GM13976 (cell line): ENCODE data around the gene DENND2D.

Source experiments
- DNase-seq: peaks from one replicate; pipeline ENCODE4 v3.0.0; 2012; ENCODE audit warnings: low spot score
- in situ Hi-C: fragments of 300-500 bp; cut with MboI; formaldehyde crosslinking; loops from one replicate; pipeline ENCODE4 v1.12.0; 2022; ENCODE audit warnings: low sequenced_read_pairs, mixed read lengths, inconsistent platforms; ENCODE audit not compliant: unreplicated experiment
- TF ChIP-seq, protein P1 (sequence below): IDR thresholded peaks from 2 replicates; pipeline ENCODE4 v1.5.1; 2012; ENCODE audit warnings: borderline replicate concordance, mild to moderate bottlenecking; ENCODE audit not compliant: insufficient read depth; ENCODE audit errors: extremely low read depth, missing control alignments, control extremely low read depth

The DENND2D gene

DNA sequence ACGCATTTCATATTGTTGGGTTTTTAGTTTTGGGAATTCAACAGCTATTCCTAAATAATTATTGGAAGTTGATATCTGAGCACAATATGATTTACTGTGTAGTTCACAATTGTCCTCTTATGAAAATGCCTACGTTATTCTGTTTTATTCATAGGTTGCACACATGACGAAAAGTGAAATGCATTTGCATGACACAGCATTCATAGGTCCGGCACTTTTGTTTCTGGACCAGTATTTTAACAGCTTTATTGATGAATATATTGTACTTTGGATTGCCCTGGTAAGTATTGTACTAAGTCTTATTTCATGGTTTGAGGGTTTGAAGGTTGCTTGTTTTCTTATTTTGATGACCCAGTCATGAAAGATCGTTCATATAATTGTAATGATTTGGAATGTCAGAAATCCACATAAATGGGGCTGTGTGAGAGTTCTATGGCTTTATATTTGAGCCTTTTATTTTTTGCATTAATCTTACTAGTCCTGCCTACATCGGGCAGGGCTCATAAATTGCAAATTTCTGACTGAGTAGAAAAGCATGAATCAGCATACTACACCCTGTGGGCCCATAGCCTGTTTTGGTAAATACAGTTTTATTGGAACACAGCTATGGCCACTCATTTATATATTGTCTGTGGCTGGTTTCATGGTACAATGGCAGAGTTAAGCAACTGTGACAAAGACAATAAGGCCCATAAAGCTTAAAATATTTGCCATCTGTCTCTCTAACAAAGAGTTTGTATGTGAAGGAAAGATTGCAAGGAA lies 17.0 kb downstream of the DENND2D start:
- in situ Hi-C loops, result no loop called here
- DNase-seq, result no peak
- TF ChIP-seq, protein P1, sequence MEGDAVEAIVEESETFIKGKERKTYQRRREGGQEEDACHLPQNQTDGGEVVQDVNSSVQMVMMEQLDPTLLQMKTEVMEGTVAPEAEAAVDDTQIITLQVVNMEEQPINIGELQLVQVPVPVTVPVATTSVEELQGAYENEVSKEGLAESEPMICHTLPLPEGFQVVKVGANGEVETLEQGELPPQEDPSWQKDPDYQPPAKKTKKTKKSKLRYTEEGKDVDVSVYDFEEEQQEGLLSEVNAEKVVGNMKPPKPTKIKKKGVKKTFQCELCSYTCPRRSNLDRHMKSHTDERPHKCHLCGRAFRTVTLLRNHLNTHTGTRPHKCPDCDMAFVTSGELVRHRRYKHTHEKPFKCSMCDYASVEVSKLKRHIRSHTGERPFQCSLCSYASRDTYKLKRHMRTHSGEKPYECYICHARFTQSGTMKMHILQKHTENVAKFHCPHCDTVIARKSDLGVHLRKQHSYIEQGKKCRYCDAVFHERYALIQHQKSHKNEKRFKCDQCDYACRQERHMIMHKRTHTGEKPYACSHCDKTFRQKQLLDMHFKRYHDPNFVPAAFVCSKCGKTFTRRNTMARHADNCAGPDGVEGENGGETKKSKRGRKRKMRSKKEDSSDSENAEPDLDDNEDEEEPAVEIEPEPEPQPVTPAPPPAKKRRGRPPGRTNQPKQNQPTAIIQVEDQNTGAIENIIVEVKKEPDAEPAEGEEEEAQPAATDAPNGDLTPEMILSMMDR, result no peak

DNA sequence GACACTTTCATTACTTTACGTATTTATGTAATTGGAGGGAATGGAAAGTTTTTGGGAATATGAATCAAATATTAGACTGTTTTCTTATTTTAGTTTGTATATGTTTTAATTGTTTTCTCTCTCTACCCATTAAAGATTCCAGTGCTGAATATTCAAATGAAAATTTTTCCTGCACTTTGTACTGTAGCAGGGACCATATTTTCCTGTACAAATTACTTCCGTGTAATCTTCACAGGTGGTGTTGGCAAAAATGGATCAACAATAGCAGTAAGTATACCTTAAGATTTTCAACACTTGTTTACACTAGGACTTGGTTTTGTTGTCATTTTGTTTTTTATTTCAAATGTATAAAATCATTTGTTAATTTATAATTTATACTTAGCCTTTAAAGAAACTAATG lies 18.4 kb downstream of the DENND2D start:
- in situ Hi-C loops, result no loop called here
- TF ChIP-seq, protein P1, result no peak
- DNase-seq, result no peak

GRCh38 chr1:111179968-111180533 lies 20.4 kb downstream of the DENND2D start:
- in situ Hi-C loops, result no loop called here
- no peak for DNase-seq
- TF ChIP-seq, protein P1, result no peak

DNA sequence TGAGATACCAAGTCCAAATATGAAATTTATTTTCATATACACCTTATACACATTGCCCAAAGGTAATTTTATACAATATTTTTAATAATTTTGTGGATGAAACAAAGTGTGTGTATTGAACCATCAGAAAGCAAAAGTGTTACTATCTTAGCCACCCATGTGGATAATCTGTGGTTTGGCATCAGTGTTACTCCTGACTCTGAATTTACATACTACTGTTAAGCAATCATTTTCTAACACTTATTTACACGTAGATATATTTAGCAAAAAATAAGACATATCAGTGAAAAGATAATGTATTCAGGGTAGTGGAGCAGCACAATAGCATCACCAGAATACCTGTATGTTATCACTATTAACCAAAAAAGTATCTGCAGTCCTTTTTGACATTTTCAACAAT lies 23.8 kb downstream of the DENND2D start:
- DNase-seq, result no peak
- TF ChIP-seq, protein P1, result no peak
- in situ Hi-C loops, result no loop called here

DNA sequence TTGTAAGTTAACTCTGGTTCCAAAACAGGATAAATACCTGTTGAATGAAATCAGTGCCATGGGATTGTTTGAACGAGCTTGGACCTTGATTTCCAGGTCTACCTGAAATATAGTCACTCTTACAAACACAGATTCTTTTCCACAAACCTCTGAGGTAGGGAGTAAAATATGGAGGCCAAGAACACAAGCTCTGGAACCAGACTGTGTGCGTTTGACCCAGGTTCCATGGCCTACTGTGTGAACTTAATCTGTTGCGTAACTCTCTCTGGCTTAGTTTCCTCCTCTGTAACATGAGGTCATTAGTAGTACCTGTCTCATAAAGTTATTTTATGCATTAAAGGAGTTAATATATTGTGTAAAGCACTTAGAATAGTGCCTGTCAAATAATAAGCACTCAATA lies 25.1 kb downstream of the DENND2D start:
- in situ Hi-C loops, result no loop called here
- no peak for DNase-seq
- TF ChIP-seq, protein P1, result no peak

GRCh38 chr1:111174070-111174469 lies 26.4 kb downstream of the DENND2D start:
- no peak for DNase-seq
- in situ Hi-C loops, result no loop called here
- TF ChIP-seq, protein P1, result no peak

DNA sequence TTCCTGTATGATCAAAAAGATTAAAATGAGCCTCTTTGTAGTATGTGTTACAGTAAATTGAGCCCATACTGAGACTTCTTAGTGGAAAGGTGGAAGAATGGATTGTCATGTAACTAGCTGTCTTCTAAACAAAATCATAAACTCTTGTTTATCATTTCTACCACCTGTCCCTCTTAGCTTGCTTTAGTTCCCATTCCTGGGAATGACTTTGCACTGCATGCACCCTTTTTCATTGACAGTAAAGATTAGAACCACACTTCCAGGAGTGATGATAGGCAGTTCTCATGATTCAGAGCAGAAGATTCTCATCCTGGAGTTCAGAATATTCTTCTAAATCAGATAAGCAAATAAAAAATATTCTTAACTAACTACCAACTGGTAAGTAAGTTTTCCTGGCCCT lies 28.0 kb downstream of the DENND2D start:
- TF ChIP-seq, protein P1, result no peak
- in situ Hi-C loops, result no loop called here
- DNase-seq, result no peak
